CD4-positive, alpha-beta T cell (primary cell): ENCODE results near the gene CDKAL1. TPM values are rescaled to one million over a fixed set of nuclear protein-coding genes. Genes with fewer than 3 reads are reported as not detected.

Experiments used
- ATAC-seq: fragments of 200-7000 bp; cut with Tn5 transposase; one replicate; pipeline ENCODE4 v1.10.0; 2022; ENCODE audit warnings: mild to moderate bottlenecking; ENCODE audit not compliant: poor library complexity
- CTCF ChIA-PET: fragments of 350-600 bp; sonication (Branson Sonifier 250); formaldehyde crosslinking; loops from one replicate; lab custom pipeline; 2021; ENCODE audit warnings: antibody characterized with exemption, inconsistent platforms; lab: Charles Lee
- POLR2A ChIA-PET: fragments of 350-600 bp; sonication (Branson Sonifier 250); formaldehyde crosslinking; loops from one replicate; lab custom pipeline; 2021; ENCODE audit warnings: antibody characterized with exemption, inconsistent platforms; lab: Charles Lee
- DNase-seq, 14 experiments: peaks; one replicate each; pipeline ENCODE4 v3.0.0-alpha.2; 2013 to 2020; ENCODE audit warnings: mixed read lengths in 2 of 14
- H3K27ac ChIP-seq, 2 donors: one replicate each; pipeline versions ENCODE4 v1.5.1 to v1.7.0; 2013; ENCODE audit warnings: low read length in 2 of 2, low read depth in 1 of 2, mild to moderate bottlenecking in 1 of 2
- H3K27me3 ChIP-seq, 2 experiments: 1 replicate in 1 of 2; 2 replicates in 1 of 2; pipeline versions ENCODE4 v1.6.1 to v1.7.0; 2013; ENCODE audit warnings: low read length in 2 of 2, control low read depth in 1 of 2, mild to moderate bottlenecking in 1 of 2, moderate library complexity in 1 of 2; ENCODE audit not compliant: insufficient read depth in 2 of 2, control insufficient read depth in 1 of 2
- H3K36me3 ChIP-seq: one replicate; pipeline ENCODE4 v1.6.1; 2013; ENCODE audit warnings: low read length, control low read depth; ENCODE audit not compliant: insufficient read depth
- H3K4me1 ChIP-seq: one replicate; pipeline ENCODE4 v1.6.1; 2013; ENCODE audit warnings: low read length, control low read depth; ENCODE audit not compliant: insufficient read depth
- H3K4me3 ChIP-seq: one replicate; pipeline ENCODE4 v1.5.1; 2013; ENCODE audit warnings: mild to moderate bottlenecking, low read length, moderate library complexity
- H3K9me3 ChIP-seq, 2 experiments: 1 replicate in 1 of 2; 2 replicates in 1 of 2; pipeline versions ENCODE4 v1.6.1 to v1.7.0; 2013; ENCODE audit warnings: low read length in 2 of 2, mild to moderate bottlenecking in 2 of 2, control low read depth in 1 of 2, moderate library complexity in 1 of 2; ENCODE audit not compliant: control insufficient read depth in 1 of 2, insufficient read depth in 1 of 2
- H3K27ac Mint-ChIP-seq: one replicate; pipeline ENCODE4 v1.8.0; 2020; ENCODE audit warnings: mixed read lengths
- H3K27me3 Mint-ChIP-seq: one replicate; pipeline ENCODE4 v1.8.0; 2021; ENCODE audit warnings: mixed read lengths
- H3K36me3 Mint-ChIP-seq: one replicate; pipeline ENCODE4 v1.8.0; 2021; ENCODE audit warnings: low read depth, mixed read lengths
- H3K4me1 Mint-ChIP-seq: one replicate; pipeline ENCODE4 v1.8.0; 2021; ENCODE audit warnings: low read depth, mixed read lengths
- H3K4me3 Mint-ChIP-seq: one replicate; pipeline ENCODE4 v1.8.0; 2020; ENCODE audit warnings: mild to moderate bottlenecking, mixed read lengths
- H3K9me3 Mint-ChIP-seq: one replicate; pipeline ENCODE4 v1.8.0; 2020; ENCODE audit warnings: mixed read lengths
- intact Hi-C, 2 experiments: fragments of 100-400 bp; cut with DNase I in 1 of 2; cut with micrococcal nuclease in 1 of 2; formaldehyde crosslinking; loops; one replicate each; pipeline versions ENCODE4 v1.15.1 to v1.9.0; 2023 to 2025; cut with DNase I, micrococcal nuclease
- total RNA-seq, 174 experiments: library from RNA in 2 of 174; stranded (reverse) in 2 of 174; gene quantifications; one replicate each; pipeline ENCODE4 v1.2.3 and lab custom pipeline; 2021 to 2026
- TF ChIP-seq, protein P1 (sequence below): fragments of 200-600 bp; IDR thresholded peaks from one replicate; pipeline ENCODE4 v1.8.0; 2022; ENCODE audit warnings: antibody characterized with exemption, mild to moderate bottlenecking

CDKAL1 gene
- total RNA-seq, 2 experiments from 2014 or later, result 21.3 to 23.9 TPM

DNA sequence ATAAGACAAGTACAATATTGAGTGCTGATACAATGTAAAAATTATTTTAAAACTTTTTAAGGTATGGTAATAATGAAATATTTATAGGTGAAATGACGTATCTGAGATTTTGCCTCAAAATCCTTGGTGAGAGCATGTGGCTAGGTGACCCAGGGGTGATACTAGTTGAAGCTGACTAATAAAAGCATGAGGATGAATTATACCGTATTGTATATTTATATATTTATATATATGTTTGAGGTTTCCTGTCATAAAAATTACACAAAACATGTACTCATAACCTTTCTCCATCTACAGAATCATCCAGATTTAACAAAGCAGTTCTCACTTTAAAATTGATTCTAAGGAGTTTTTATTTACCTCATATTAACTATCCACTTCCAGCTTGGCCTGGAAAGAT is 358.1 kb downstream of the CDKAL1 start:
- H3K27me3 Mint-ChIP-seq, result no peaks in the 10 kb centered on the region
- no peaks in the 10 kb centered on the region for H3K36me3 ChIP-seq
- no peaks in the 10 kb centered on the region for H3K4me1 Mint-ChIP-seq
- H3K27ac Mint-ChIP-seq, result no peak overlapping the region
- no peaks in the 10 kb centered on the region for H3K27me3 ChIP-seq
- TF ChIP-seq, protein P1, sequence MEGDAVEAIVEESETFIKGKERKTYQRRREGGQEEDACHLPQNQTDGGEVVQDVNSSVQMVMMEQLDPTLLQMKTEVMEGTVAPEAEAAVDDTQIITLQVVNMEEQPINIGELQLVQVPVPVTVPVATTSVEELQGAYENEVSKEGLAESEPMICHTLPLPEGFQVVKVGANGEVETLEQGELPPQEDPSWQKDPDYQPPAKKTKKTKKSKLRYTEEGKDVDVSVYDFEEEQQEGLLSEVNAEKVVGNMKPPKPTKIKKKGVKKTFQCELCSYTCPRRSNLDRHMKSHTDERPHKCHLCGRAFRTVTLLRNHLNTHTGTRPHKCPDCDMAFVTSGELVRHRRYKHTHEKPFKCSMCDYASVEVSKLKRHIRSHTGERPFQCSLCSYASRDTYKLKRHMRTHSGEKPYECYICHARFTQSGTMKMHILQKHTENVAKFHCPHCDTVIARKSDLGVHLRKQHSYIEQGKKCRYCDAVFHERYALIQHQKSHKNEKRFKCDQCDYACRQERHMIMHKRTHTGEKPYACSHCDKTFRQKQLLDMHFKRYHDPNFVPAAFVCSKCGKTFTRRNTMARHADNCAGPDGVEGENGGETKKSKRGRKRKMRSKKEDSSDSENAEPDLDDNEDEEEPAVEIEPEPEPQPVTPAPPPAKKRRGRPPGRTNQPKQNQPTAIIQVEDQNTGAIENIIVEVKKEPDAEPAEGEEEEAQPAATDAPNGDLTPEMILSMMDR, result no peak
- ChIA-PET CTCF (no interaction called here), POLR2A (no interaction called here)
- ATAC-seq (no peak), DNase-seq (no peak)
- H3K9me3 ChIP-seq, result peaks cover 0 to 7% of the 10 kb centered on the region in 2 experiments
- H3K4me1 ChIP-seq, result no peaks in the 10 kb centered on the region
- no peak overlapping the region for H3K27ac ChIP-seq
- no peak overlapping the region for H3K4me3 Mint-ChIP-seq
- peaks cover 3% of the 10 kb centered on the region for H3K9me3 Mint-ChIP-seq
- intact Hi-C loops, result no loop called here
- no peak overlapping the region for H3K4me3 ChIP-seq
- peaks cover 55% of the 10 kb centered on the region for H3K36me3 Mint-ChIP-seq

DNA sequence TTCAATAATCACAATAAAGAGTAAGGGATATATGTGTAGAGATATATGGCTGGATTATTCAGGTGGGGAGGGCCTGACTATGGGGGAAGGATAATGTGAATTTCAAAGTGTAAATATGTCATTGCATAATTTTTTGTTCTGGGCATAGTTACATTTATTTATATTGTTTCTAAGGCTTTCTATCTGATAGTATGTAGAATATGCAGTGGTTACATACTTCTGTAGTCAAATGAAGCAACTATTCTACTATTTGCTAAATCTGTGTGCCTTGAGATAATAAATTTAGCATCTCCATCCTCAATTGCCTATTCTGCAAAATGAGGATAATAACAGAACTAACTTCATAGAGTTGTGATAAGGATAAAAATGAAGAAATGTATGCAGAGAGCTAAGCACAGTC is 359.2 kb downstream of the CDKAL1 start:
- Histone ChIP-seq H3K4me1 (no peaks in the 10 kb centered on the region), H3K27me3 (no peaks in the 10 kb centered on the region), H3K27ac (no peak overlapping the region), H3K9me3 (no peaks in the 10 kb centered on the region), H3K36me3 (no peaks in the 10 kb centered on the region), H3K4me3 (no peak overlapping the region)
- ATAC-seq, result no peak
- intact Hi-C loops, result no loop called here
- DNase-seq, result no peak
- TF ChIP-seq, protein P1, result no peak
- Mint-ChIP-seq H3K4me3 (no peak overlapping the region), H3K36me3 (peaks cover 54% of the 10 kb centered on the region), H3K4me1 (no peaks in the 10 kb centered on the region), H3K9me3 (no peaks in the 10 kb centered on the region), H3K27ac (no peak overlapping the region), H3K27me3 (no peaks in the 10 kb centered on the region)
- ChIA-PET CTCF (no interaction called here), POLR2A (no interaction called here)

DNA sequence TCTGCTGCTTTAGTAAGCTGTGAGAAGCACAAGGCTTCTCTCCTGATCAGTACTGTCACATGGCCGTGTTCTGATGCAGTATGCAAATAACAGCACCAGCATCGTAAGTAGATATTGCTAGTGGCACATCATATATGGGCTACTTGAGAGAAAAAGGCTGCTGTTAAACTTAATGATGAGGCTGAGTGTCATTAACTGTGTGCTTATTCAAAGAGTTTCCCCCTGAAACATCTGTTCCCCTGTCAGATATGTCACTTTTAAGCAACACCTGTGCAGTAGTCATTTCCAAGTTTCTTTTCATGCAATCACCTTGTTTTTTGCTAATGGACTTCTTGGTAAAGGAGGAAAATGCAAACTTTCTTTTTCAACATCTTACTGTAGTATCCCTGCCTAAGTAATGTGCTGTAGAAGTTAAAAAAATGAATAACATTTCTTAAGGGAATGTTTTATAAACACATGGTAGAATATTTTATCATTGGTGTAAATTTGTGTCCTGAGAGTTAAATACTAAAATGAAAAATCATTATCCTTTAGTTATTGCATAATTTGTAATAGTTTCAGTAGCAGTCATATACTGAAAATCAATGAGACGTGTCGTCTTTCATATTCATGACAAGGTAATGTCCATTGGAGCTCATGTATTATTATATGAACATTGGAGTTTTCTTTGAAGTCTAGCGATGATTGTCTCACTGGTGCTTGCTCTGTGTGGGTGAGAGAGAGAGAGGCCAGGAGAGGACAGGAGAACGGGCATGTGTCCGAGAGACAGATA is 366.3 kb downstream of the CDKAL1 start:
- H3K4me1 Mint-ChIP-seq, result no peaks in the 10 kb centered on the region
- TF ChIP-seq, protein P1, result no peak
- ChIA-PET POLR2A (no interaction called here), CTCF (no interaction called here)
- Histone ChIP-seq H3K4me1 (no peaks in the 10 kb centered on the region), H3K27ac (no peak overlapping the region), H3K4me3 (no peak overlapping the region), H3K27me3 (no peaks in the 10 kb centered on the region), H3K36me3 (no peaks in the 10 kb centered on the region), H3K9me3 (peaks cover 0 to 7% of the 10 kb centered on the region in 2 experiments)
- ATAC-seq, result no peak
- no peak overlapping the region for H3K4me3 Mint-ChIP-seq
- H3K27ac Mint-ChIP-seq, result no peak overlapping the region
- H3K27me3 Mint-ChIP-seq, result no peaks in the 10 kb centered on the region
- intact Hi-C loops, result no loop called here
- peaks cover 73% of the 10 kb centered on the region for H3K36me3 Mint-ChIP-seq
- H3K9me3 Mint-ChIP-seq, result peaks cover 20% of the 10 kb centered on the region
- no peak for DNase-seq
